ENCODE results near the gene SPIN3. TPM values are rescaled to one million over a fixed set of nuclear protein-coding genes. Genes with fewer than 3 reads are reported as not detected.
"Not testable (repeated sequence)": the region's sequence is repeated elsewhere in the genome, so short reads cannot be mapped to it uniquely, and the experiment has no call there.

SPIN3 gene
- total RNA-seq, 2 donors from 2014 or later, result 9.7 to 10.3 TPM

- H3K9me3 ChIP-seq (ENCODE audit: control insufficient read depth, low read length, poor library complexity, severe bottlenecking); H3K27me3 Mint-ChIP-seq; DNase-seq; H3K27ac Mint-ChIP-seq; H3K36me3 Mint-ChIP-seq (ENCODE audit: low read depth); H3K4me1 Mint-ChIP-seq; H3K4me3 Mint-ChIP-seq; ATAC-seq: not testable (repeated sequence)
These were observed 49.1 kb downstream of the SPIN3 start for GRCh38 chrX:56946201-56946600.

- not testable (repeated sequence) for H3K9me3 ChIP-seq (ENCODE audit: control insufficient read depth, low read length, poor library complexity, severe bottlenecking); H3K27me3 Mint-ChIP-seq; DNase-seq; H3K4me1 Mint-ChIP-seq; H3K36me3 Mint-ChIP-seq (ENCODE audit: low read depth); ATAC-seq; H3K4me3 Mint-ChIP-seq; H3K27ac Mint-ChIP-seq
These were observed 50.1 kb downstream of the SPIN3 start for GRCh38 chrX:56945226-56945625.

- Mint-ChIP-seq H3K27me3 (no peaks in the 10 kb centered on the region), H3K27ac (no peak overlapping the region), H3K4me3 (no peak overlapping the region), H3K36me3 (ENCODE audit: low read depth) (no peaks in the 10 kb centered on the region), H3K4me1 (no peaks in the 10 kb centered on the region)
- ATAC-seq (no peak), DNase-seq (no peak)
- no peaks in the 10 kb centered on the region for H3K9me3 ChIP-seq (ENCODE audit: control insufficient read depth, low read length, poor library complexity, severe bottlenecking)
These were observed 52.1 kb downstream of the SPIN3 start for GRCh38 chrX:56943264-56943663.

Other genes with a start within 250 kb of the SPIN3 start
- gene SPIN2B, start 126.0 kb upstream of the SPIN3 start, total RNA-seq, result 1 to 10 TPM; 9.8 to 9.9 TPM
- gene SPIN2A, start 141.9 kb upstream of the SPIN3 start, total RNA-seq, result under 1 TPM; 0.42 to 0.67 TPM